ENCODE data around the gene BASP1. TPM values are rescaled to one million over a fixed set of nuclear protein-coding genes. Genes with fewer than 3 reads are reported as not detected.

Gene BASP1
- polyA plus RNA-seq, 1 donor from 2014 or later, result 974 TPM

DNA sequence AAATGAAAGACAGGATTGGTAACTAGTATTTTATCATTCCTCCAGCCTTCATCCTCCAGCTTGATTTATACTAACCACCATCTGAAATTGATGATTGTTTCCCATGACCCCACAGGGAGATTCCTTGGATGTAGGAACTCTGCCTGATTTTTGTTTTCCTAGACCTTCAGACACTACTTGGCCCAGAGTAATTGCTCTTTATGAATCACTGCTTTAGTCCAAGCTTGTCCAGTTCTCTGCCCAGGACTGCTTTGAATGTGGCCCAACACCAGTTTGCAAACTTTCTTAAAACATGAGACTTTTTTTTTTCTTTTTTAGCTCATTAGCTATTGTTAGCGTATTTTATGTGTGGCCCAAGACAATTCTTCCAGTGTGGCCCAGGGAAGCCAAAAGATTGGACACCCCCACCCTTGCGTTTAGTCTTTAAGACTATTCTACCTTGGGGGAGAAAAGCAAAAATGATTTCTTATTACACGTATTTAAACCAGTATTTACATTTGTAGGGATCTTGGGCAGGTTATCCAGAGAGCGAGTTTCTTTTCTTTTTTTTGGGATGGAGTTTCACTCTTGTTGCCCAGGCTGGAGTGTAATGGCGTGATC lies 18.4 kb downstream of the BASP1 start:
- Histone ChIP-seq H3K9ac (ENCODE audit: low read length) (no peak overlapping the region), H2AFZ (ENCODE audit: low read depth, low read length) (no peak overlapping the region), H3K9me2 (ENCODE audit: insufficient read depth, low read length) (no peaks in the 10 kb centered on the region), H3F3A (ENCODE audit: insufficient read depth, low read length, poor library complexity, severe bottlenecking) (peaks cover 2% of the 10 kb centered on the region), H3K27me3 (ENCODE audit: insufficient read depth, low read depth, low read length) (no peaks in the 10 kb centered on the region), H4K20me1 (ENCODE audit: insufficient read depth) (peaks cover 86% of the 10 kb centered on the region), H3K27ac (ENCODE audit: low read length) (no peak overlapping the region), H3K9me3 (ENCODE audit: low read length) (no peaks in the 10 kb centered on the region), H3K36me3 (ENCODE audit: insufficient read depth, low read length) (peaks cover 31% of the 10 kb centered on the region), H3K4me3 (ENCODE audit: low read length) (no peak overlapping the region), H3K79me2 (replicated peaks; ENCODE audit: insufficient read depth, low read length) (peaks cover 97% of the 10 kb centered on the region), H3K4me2 (ENCODE audit: low read length) (no peak overlapping the region)
- TF ChIP-seq RAD21 (conservative IDR thresholded peaks at IDR 0.05) (no peak), EZH2 (IDR thresholded peaks at IDR 0.05; ENCODE audit: borderline replicate concordance, insufficient read depth, low read length, poor library complexity, severe bottlenecking) (no peak), MXI1 (conservative IDR thresholded peaks at IDR 0.05; ENCODE audit: poor library complexity, severe bottlenecking) (no peak), TAF1 (IDR thresholded peaks at IDR 0.05; ENCODE audit: low read depth) (no peak), POLR2AphosphoS5 (IDR thresholded peaks at IDR 0.05) (no peak), SMC3 (conservative IDR thresholded peaks at IDR 0.05; ENCODE audit: poor library complexity) (no peak), EP300 (conservative IDR thresholded peaks at IDR 0.05; ENCODE audit: poor library complexity, severe bottlenecking) (no peak)
- TF ChIP-seq, protein P1, sequence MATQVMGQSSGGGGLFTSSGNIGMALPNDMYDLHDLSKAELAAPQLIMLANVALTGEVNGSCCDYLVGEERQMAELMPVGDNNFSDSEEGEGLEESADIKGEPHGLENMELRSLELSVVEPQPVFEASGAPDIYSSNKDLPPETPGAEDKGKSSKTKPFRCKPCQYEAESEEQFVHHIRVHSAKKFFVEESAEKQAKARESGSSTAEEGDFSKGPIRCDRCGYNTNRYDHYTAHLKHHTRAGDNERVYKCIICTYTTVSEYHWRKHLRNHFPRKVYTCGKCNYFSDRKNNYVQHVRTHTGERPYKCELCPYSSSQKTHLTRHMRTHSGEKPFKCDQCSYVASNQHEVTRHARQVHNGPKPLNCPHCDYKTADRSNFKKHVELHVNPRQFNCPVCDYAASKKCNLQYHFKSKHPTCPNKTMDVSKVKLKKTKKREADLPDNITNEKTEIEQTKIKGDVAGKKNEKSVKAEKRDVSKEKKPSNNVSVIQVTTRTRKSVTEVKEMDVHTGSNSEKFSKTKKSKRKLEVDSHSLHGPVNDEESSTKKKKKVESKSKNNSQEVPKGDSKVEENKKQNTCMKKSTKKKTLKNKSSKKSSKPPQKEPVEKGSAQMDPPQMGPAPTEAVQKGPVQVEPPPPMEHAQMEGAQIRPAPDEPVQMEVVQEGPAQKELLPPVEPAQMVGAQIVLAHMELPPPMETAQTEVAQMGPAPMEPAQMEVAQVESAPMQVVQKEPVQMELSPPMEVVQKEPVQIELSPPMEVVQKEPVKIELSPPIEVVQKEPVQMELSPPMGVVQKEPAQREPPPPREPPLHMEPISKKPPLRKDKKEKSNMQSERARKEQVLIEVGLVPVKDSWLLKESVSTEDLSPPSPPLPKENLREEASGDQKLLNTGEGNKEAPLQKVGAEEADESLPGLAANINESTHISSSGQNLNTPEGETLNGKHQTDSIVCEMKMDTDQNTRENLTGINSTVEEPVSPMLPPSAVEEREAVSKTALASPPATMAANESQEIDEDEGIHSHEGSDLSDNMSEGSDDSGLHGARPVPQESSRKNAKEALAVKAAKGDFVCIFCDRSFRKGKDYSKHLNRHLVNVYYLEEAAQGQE (IDR thresholded peaks at IDR 0.05; ENCODE audit: borderline replicate concordance), result no peak
- TF ChIP-seq, protein P2, sequence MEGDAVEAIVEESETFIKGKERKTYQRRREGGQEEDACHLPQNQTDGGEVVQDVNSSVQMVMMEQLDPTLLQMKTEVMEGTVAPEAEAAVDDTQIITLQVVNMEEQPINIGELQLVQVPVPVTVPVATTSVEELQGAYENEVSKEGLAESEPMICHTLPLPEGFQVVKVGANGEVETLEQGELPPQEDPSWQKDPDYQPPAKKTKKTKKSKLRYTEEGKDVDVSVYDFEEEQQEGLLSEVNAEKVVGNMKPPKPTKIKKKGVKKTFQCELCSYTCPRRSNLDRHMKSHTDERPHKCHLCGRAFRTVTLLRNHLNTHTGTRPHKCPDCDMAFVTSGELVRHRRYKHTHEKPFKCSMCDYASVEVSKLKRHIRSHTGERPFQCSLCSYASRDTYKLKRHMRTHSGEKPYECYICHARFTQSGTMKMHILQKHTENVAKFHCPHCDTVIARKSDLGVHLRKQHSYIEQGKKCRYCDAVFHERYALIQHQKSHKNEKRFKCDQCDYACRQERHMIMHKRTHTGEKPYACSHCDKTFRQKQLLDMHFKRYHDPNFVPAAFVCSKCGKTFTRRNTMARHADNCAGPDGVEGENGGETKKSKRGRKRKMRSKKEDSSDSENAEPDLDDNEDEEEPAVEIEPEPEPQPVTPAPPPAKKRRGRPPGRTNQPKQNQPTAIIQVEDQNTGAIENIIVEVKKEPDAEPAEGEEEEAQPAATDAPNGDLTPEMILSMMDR (IDR thresholded peaks at IDR 0.05; ENCODE audit: poor library complexity, severe bottlenecking), result no peak

DNA sequence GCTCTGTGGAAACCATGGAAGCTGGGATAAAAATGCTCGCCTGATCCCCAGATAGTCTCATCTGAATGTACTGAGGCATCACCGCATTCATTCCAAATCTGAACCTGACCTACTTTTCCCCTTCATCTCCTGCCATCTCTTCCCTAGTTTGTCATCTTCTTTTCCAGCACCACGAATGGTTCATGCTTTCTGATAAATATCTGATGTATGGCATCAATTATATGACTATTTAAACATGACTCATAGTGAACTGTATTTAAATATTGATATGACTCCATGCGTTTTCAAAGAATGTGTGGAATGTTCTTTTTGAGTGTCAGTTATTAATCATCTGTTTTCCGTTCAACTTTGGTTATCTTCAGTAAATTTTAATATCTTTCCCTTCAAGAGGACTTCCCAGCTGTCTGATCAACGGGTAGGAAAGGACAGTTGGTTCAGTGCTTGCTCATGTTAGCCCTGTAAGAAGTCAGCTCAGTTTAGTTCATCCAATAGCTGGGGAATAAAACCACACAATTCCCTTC lies 21.1 kb downstream of the BASP1 start:
- no peaks in the 10 kb centered on the region for H3F3A ChIP-seq (ENCODE audit: insufficient read depth, low read length, poor library complexity, severe bottlenecking)
- H2AFZ ChIP-seq (ENCODE audit: low read depth, low read length), result no peak overlapping the region
- H3K79me2 ChIP-seq (replicated peaks; ENCODE audit: insufficient read depth, low read length), result peaks cover 97% of the 10 kb centered on the region
- H3K9me2 ChIP-seq (ENCODE audit: insufficient read depth, low read length), result no peaks in the 10 kb centered on the region
- TF ChIP-seq TAF1 (IDR thresholded peaks at IDR 0.05; ENCODE audit: low read depth) (no peak), POLR2AphosphoS5 (IDR thresholded peaks at IDR 0.05) (no peak), SMC3 (conservative IDR thresholded peaks at IDR 0.05; ENCODE audit: poor library complexity) (no peak), EZH2 (IDR thresholded peaks at IDR 0.05; ENCODE audit: borderline replicate concordance, insufficient read depth, low read length, poor library complexity, severe bottlenecking) (no peak), MXI1 (conservative IDR thresholded peaks at IDR 0.05; ENCODE audit: poor library complexity, severe bottlenecking) (no peak), EP300 (conservative IDR thresholded peaks at IDR 0.05; ENCODE audit: poor library complexity, severe bottlenecking) (no peak), RAD21 (conservative IDR thresholded peaks at IDR 0.05) (no peak)
- TF ChIP-seq, protein P1 (IDR thresholded peaks at IDR 0.05; ENCODE audit: borderline replicate concordance), result no peak
- TF ChIP-seq, protein P2 (IDR thresholded peaks at IDR 0.05; ENCODE audit: poor library complexity, severe bottlenecking), result no peak
- H3K27ac ChIP-seq (ENCODE audit: low read length), result no peak overlapping the region
- no peak overlapping the region for H3K4me3 ChIP-seq (ENCODE audit: low read length)
- no peak overlapping the region for H3K9ac ChIP-seq (ENCODE audit: low read length)
- H3K36me3 ChIP-seq (ENCODE audit: insufficient read depth, low read length), result peaks cover 13% of the 10 kb centered on the region
- no peaks in the 10 kb centered on the region for H3K27me3 ChIP-seq (ENCODE audit: insufficient read depth, low read depth, low read length)
- peaks cover 86% of the 10 kb centered on the region for H4K20me1 ChIP-seq (ENCODE audit: insufficient read depth)
- H3K4me2 ChIP-seq (ENCODE audit: low read length), result no peak overlapping the region
- no peaks in the 10 kb centered on the region for H3K9me3 ChIP-seq (ENCODE audit: low read length)

Measured in neural cell (in vitro differentiated cells).